ENCODE data around the gene DVL2.

Gene DVL2

GRCh38 chr17:7237266-7237760 is 3.0 kb upstream of the DVL2 start:
- DNase-seq = no peak

GRCh38 chr17:7236808-7237207 is 2.5 kb upstream of the DVL2 start:
- DNase-seq = no peak

- no peak for DNase-seq
Observed at GRCh38 chr17:7235693-7236665, 1.7 kb upstream of the DVL2 start.

GRCh38 chr17:7233701-7234082 is 625 bp downstream of the DVL2 start:
- no peak for DNase-seq

- DNase-seq = no peak
Observed at GRCh38 chr17:7232114-7232513, 2.2 kb downstream of the DVL2 start.

- DNase-seq = no peak
Observed at GRCh38 chr17:7229504-7229903, 4.8 kb downstream of the DVL2 start.

GRCh38 chr17:7228920-7229319 is 5.4 kb downstream of the DVL2 start:
- DNase-seq = no peak

GRCh38 chr17:7226721-7227710 is 7.3 kb downstream of the DVL2 start:
- DNase-seq = no peak

- no peak for DNase-seq
Observed at GRCh38 chr17:7225711-7226331, 8.5 kb downstream of the DVL2 start.

- no peak for DNase-seq
Observed at GRCh38 chr17:7224661-7225111, 9.6 kb downstream of the DVL2 start.

GRCh38 chr17:7224110-7224509 is 10.2 kb downstream of the DVL2 start:
- no peak for DNase-seq

GRCh38 chr17:7223375-7223774 is 10.9 kb downstream of the DVL2 start:
- no peak for DNase-seq

- no peak for DNase-seq
Observed at GRCh38 chr17:7222972-7223292, 11.4 kb downstream of the DVL2 start.

- DNase-seq = no peak
Observed at GRCh38 chr17:7222093-7222971, 12.0 kb downstream of the DVL2 start.

- no peak for DNase-seq
Observed at GRCh38 chr17:7221278-7222092, 12.8 kb downstream of the DVL2 start.

- no peak for DNase-seq
Observed at GRCh38 chr17:7220593-7221277, 13.6 kb downstream of the DVL2 start.

- no peak for DNase-seq
Observed at GRCh38 chr17:7219812-7220592, 14.3 kb downstream of the DVL2 start, which contains the start of the genes ACADVL and DLG4. Gene ACADVL, plus strand, starts transcription at chr17:7219938. Its CDS starts 47 bp downstream, at chr17:7219985. Gene DLG4, minus strand, starts transcription at chr17:7219836.

- peak in 1 of 2 experiments; percentile 64 for DNase-seq
Observed at GRCh38 chr17:7219229-7219811, 15.0 kb downstream of the DVL2 start.

GRCh38 chr17:7218758-7219157 is 15.6 kb downstream of the DVL2 start:
- no peak for DNase-seq
